Transverse colon (tissue), 4 donors: ENCODE results near the gene LTV1. TPM values are rescaled to one million over a fixed set of nuclear protein-coding genes. Genes with fewer than 3 reads are reported as not detected.

Source experiments
- DNase-seq: peaks from one replicate; pipeline ENCODE4 v3.0.0-alpha.2; 2019
- H3K27ac ChIP-seq, 4 donors: fragments of 200-600 bp; sonication (generic); 2 replicates each; pipeline ENCODE4 v1.5.1; 2016 to 2018; ENCODE audit warnings: inconsistent platforms in 4 of 4
- H3K27me3 ChIP-seq: fragments of 200-600 bp; sonication (generic); 2 replicates; pipeline ENCODE4 v1.5.1; 2017; ENCODE audit warnings: inconsistent platforms
- H3K36me3 ChIP-seq, 4 donors: fragments of 200-600 bp; sonication (generic); 2 replicates each; pipeline ENCODE4 v1.5.1; 2017 to 2019; ENCODE audit warnings: inconsistent platforms in 4 of 4
- H3K4me1 ChIP-seq, 4 donors: fragments of 200-600 bp; sonication (generic); 2 replicates each; pipeline ENCODE4 v1.5.1; 2017 to 2020; ENCODE audit warnings: inconsistent platforms in 4 of 4
- H3K4me3 ChIP-seq, 4 donors: fragments of 200-600 bp; sonication (generic); 1 replicate in 1 of 4; 2 replicates in 3 of 4; pipeline versions ENCODE4 v1.5.1 to v1.6.1; 2017 to 2019; ENCODE audit warnings: inconsistent platforms in 4 of 4
- H3K9me3 ChIP-seq, 2 donors: fragments of 200-600 bp; sonication (generic); 2 replicates each; pipeline ENCODE4 v1.5.1; 2017 to 2019; ENCODE audit warnings: inconsistent platforms in 2 of 2
- EP300 ChIP-seq: sonication (generic); formaldehyde crosslinking; IDR thresholded peaks from one replicate; pipeline ENCODE4 v1.6.1; 2017; ENCODE audit warnings: antibody characterized with exemption, low read depth
- POLR2A ChIP-seq: fragments of 450-650 bp; IDR thresholded peaks from one replicate; pipeline ENCODE4 v1.6.1; 2016; ENCODE audit warnings: antibody characterized with exemption, mild to moderate bottlenecking, moderate library complexity
- POLR2AphosphoS5 ChIP-seq, 3 donors: sonication (generic); formaldehyde crosslinking; IDR thresholded peaks; one replicate each; pipeline ENCODE4 v1.6.1; 2016; ENCODE audit warnings: antibody characterized with exemption in 3 of 3
- WGBS, 2 donors: methylation state at CpG; one replicate each; pipeline ENCODE4 v1.1.5; 2018; ENCODE audit warnings: low coverage in 1 of 2; 5-methylcytosine and 5-hydroxymethylcytosine counted together
- in situ Hi-C, 4 donors: fragments of 200-750 bp; cut with MboI; loops; one replicate each; pipeline versions ENCODE4 v1.15.0 to v1.15.1; 2017; ENCODE audit warnings: low sequenced_read_pairs in 3 of 4, low pct_ligation_motif_present in 1 of 4, low pct_unique_long_range_greater_than_20kb in 1 of 4
- intact Hi-C: fragments of 100-400 bp; cut with DNase I; formaldehyde crosslinking; loops from one replicate; pipeline ENCODE4 v1.15.1; 2023; ENCODE audit warnings: low total_unique reads
- total RNA-seq, 4 donors: library from RNA; depleted of rRNA; stranded (reverse); fragments of >200 nt; gene quantifications; one replicate each; pipeline ENCODE4 v1.1.0, GENCODE V29; 2016
- TF ChIP-seq, protein P1 (sequence below), 5 experiments: fragments of 200-600 bp in 3 of 5; fragments of 450-650 bp in 2 of 5; sonication (generic) in 3 of 5; IDR thresholded peaks; 1 replicate in 2 of 5; 2 replicates in 3 of 5; pipeline ENCODE4 v1.5.1; 2016 to 2017; ENCODE audit warnings: antibody characterized with exemption in 5 of 5, inconsistent platforms in 3 of 5, mild to moderate bottlenecking in 2 of 5, moderate library complexity in 1 of 5

Gene LTV1
- total RNA-seq, 4 donors from 2014 or later: 0.80 to 13.2 (median 4.1) TPM

DNA sequence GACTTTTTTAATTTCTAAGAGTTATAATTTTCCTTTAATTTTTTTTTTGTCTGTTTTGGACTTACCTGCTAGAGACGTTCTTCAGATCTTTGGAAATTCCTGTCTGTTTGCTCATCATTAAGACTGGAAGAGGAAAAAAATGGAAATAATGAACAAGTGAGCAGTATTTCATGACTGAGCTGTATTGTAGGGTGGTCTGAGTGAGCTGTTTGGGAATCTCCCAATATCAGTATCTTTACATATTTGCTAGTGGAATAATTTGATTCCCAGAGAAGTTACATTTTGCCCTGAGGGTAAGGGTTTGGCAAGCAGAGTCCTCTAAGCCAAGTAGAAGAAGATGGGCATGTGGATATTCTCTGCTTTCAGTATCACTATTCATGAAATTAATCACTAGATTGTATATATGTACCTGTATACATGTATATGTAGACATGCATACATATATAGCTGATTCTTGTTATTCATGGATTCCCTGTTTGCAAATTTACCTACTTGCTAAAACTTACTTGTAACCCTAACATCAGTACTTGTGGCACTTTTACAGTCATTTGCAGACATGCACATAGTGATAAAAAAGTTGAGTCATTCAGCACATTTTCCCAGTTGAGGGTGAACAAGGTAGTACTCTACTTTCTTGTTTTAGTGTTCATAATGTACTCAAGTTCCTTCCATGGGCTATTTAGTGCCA, 34.6 kb downstream of the LTV1 start:
- Histone ChIP-seq H3K27ac (no peak overlapping the region), H3K4me1 (no peaks in the 10 kb centered on the region)
- in situ Hi-C loops: no loop called here

DNA sequence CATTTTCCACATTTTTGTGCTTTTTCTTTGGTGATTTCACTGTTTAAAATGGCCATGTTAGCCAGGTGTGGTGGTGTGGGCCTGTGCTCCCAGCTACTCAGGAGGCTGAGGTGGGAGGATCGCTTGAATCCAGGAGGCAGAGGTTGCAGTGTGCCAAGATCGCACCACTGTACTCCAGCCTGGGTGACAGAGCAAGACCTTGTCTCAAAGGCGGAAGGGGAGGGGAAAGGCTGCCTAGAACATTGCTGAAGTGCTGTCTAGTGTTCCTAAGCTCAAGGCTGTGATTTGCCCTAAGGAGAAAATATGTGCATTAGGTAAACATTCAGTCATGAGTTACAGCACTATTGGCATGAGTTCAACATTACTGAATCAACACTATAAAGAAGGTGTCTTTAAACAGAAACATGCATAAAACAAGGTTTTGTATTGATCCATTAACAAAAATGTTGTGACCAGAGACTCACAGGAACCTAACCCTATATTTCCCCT, 35.2 kb downstream of the LTV1 start:
- H3K27me3 ChIP-seq: no peaks in the 10 kb centered on the region
- H3K36me3 ChIP-seq: no peaks in the 10 kb centered on the region
- H3K27ac ChIP-seq: no peak overlapping the region
- DNase-seq: no peak
- in situ Hi-C loops: no loop called here
- 84% methylated on average over 3 of the region's 3 CpGs; no CpG with 5 or more reads in 1 of the 2 donors for WGBS, 2 donors
- intact Hi-C loops: no loop called here
- H3K4me3 ChIP-seq: no peak overlapping the region
- no peaks in the 10 kb centered on the region for H3K4me1 ChIP-seq
- TF ChIP-seq, protein P1, sequence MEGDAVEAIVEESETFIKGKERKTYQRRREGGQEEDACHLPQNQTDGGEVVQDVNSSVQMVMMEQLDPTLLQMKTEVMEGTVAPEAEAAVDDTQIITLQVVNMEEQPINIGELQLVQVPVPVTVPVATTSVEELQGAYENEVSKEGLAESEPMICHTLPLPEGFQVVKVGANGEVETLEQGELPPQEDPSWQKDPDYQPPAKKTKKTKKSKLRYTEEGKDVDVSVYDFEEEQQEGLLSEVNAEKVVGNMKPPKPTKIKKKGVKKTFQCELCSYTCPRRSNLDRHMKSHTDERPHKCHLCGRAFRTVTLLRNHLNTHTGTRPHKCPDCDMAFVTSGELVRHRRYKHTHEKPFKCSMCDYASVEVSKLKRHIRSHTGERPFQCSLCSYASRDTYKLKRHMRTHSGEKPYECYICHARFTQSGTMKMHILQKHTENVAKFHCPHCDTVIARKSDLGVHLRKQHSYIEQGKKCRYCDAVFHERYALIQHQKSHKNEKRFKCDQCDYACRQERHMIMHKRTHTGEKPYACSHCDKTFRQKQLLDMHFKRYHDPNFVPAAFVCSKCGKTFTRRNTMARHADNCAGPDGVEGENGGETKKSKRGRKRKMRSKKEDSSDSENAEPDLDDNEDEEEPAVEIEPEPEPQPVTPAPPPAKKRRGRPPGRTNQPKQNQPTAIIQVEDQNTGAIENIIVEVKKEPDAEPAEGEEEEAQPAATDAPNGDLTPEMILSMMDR (IDR thresholded peaks at IDR 0.05): no peak
- no peak for TF ChIP-seq POLR2AphosphoS5 (IDR thresholded peaks at IDR 0.05)
- TF ChIP-seq EP300: no peak
- no peak for TF ChIP-seq POLR2A
- no peaks in the 10 kb centered on the region for H3K9me3 ChIP-seq

More for the DNA sequence above, 34.6 kb downstream of the LTV1 start:
- intact Hi-C loops: no loop called here
- Histone ChIP-seq H3K9me3 (no peaks in the 10 kb centered on the region), H3K36me3 (no peaks in the 10 kb centered on the region), H3K4me3 (no peak overlapping the region), H3K27me3 (no peaks in the 10 kb centered on the region)
- TF ChIP-seq, protein P1 (IDR thresholded peaks at IDR 0.05): no peak
- TF ChIP-seq EP300 (no peak), POLR2AphosphoS5 (IDR thresholded peaks at IDR 0.05) (no peak), POLR2A (no peak)
- no peak for DNase-seq
- 60 to 87% methylated on average over 1 of the region's 1 CpG for WGBS, 2 donors

GRCh38 chr6:143880412-143880811, 37.3 kb downstream of the LTV1 start:
- no peak overlapping the region for H3K27ac ChIP-seq
- no peak overlapping the region for H3K4me3 ChIP-seq
- no peaks in the 10 kb centered on the region for H3K4me1 ChIP-seq
- H3K27me3 ChIP-seq: no peaks in the 10 kb centered on the region
- 78 to 94% methylated on average over 2 of the region's 2 CpGs for WGBS, 2 donors
- no peak for DNase-seq
- in situ Hi-C loops (no loop called here), intact Hi-C loops (loop anchor here (10.0 kb wide), 1 partner anchor 364 kb away; no protein-coding TSS in a partner anchor)
- H3K9me3 ChIP-seq: no peaks in the 10 kb centered on the region
- TF ChIP-seq POLR2A: no peak
- TF ChIP-seq POLR2AphosphoS5 (IDR thresholded peaks at IDR 0.05): no peak
- TF ChIP-seq, protein P1 (IDR thresholded peaks at IDR 0.05): no peak
- no peak for TF ChIP-seq EP300
- H3K36me3 ChIP-seq: no peaks in the 10 kb centered on the region

GRCh38 chr6:143882401-143882930, 39.3 kb downstream of the LTV1 start:
- no peak for DNase-seq
- Histone ChIP-seq H3K27ac (no peak overlapping the region), H3K9me3 (no peaks in the 10 kb centered on the region), H3K4me1 (no peaks in the 10 kb centered on the region), H3K36me3 (no peaks in the 10 kb centered on the region), H3K27me3 (no peaks in the 10 kb centered on the region), H3K4me3 (no peak overlapping the region)
- WGBS, 2 donors: 85 to 95% methylated on average over 2 of the region's 2 CpGs
- in situ Hi-C loops: no loop called here
- TF ChIP-seq POLR2A: no peak
- no peak for TF ChIP-seq EP300
- TF ChIP-seq, protein P1 (IDR thresholded peaks at IDR 0.05): no peak
- no peak for TF ChIP-seq POLR2AphosphoS5 (IDR thresholded peaks at IDR 0.05)
- intact Hi-C loops: loop anchor here (10.0 kb wide), 1 partner anchor 362 kb away; no protein-coding TSS in a partner anchor
